Left lobe of liver (tissue), 2 donors: ENCODE measurements around the gene TLR1. TPM values are rescaled to one million over a fixed set of nuclear protein-coding genes. Genes with fewer than 3 reads are reported as not detected.
"Not testable (repeated sequence)": the region's sequence is repeated elsewhere in the genome, so short reads cannot be mapped to it uniquely, and the experiment has no call there.

Experiments used
- ATAC-seq: fragments of 200-7000 bp; cut with Tn5 transposase; one replicate; pipeline ENCODE4 v1.9.1; 2020; ENCODE audit warnings: mild to moderate bottlenecking, moderate library complexity
- DNase-seq: peaks from one replicate; pipeline ENCODE4 v3.0.0-alpha.2; 2020; ENCODE audit warnings: low spot score
- total RNA-seq: library from RNA; stranded (reverse); gene quantifications from one replicate; pipeline ENCODE4 v1.2.1, GENCODE V29; 2021
- donor health status: DM: no; HTN: no; CAD: no; lungs with moderate emphysema.
- donor health status: DM: no; HTN: yes; CAD: no.

TLR1 gene
- total RNA-seq, 1 donor from 2014 or later, result 4.2 TPM

- not testable (repeated sequence) for DNase-seq, ATAC-seq
These were observed 26.7 kb downstream of the TLR1 start for GRCh38 chr4:38777925-38778324.

GRCh38 chr4:38775326-38775725 is 29.3 kb downstream of the TLR1 start:
- DNase-seq, result no peak
- ATAC-seq, result no peak

- DNase-seq, result no peak
- no peak for ATAC-seq
These were observed 30.2 kb downstream of the TLR1 start for GRCh38 chr4:38774181-38774955.

- ATAC-seq, DNase-seq: not testable (repeated sequence)
These were observed 34.3 kb downstream of the TLR1 start for GRCh38 chr4:38770281-38770680.

GRCh38 chr4:38769857-38770256 is 34.7 kb downstream of the TLR1 start:
- DNase-seq, result no peak
- no peak for ATAC-seq

GRCh38 chr4:38769441-38769840 is 35.1 kb downstream of the TLR1 start:
- no peak for ATAC-seq
- DNase-seq, result no peak

- ATAC-seq, result no peak
- no peak for DNase-seq
These were observed 35.6 kb downstream of the TLR1 start for GRCh38 chr4:38768968-38769394.

- DNase-seq, ATAC-seq: not testable (repeated sequence)
These were observed 37.7 kb downstream of the TLR1 start for GRCh38 chr4:38766940-38767339.

GRCh38 chr4:38765382-38765781 is 39.2 kb downstream of the TLR1 start:
- DNase-seq, result no peak
- ATAC-seq, result no peak

- ATAC-seq, result no peak
- DNase-seq, result no peak
These were observed 40.3 kb downstream of the TLR1 start for GRCh38 chr4:38764277-38764676.

- DNase-seq (no peak), ATAC-seq (no peak)
These were observed 42.0 kb downstream of the TLR1 start for GRCh38 chr4:38762560-38762959.

- ATAC-seq (no peak), DNase-seq (no peak)
These were observed 44.8 kb downstream of the TLR1 start for GRCh38 chr4:38759790-38760122.

GRCh38 chr4:38759113-38759789 is 45.3 kb downstream of the TLR1 start:
- DNase-seq, result peak; percentile 64
- ATAC-seq, result peak; percentile 91

GRCh38 chr4:38757945-38758600 is 46.5 kb downstream of the TLR1 start:
- peak; percentile 69 for ATAC-seq
- no peak for DNase-seq

GRCh38 chr4:38752941-38753806 is 51.4 kb downstream of the TLR1 start:
- ATAC-seq (peak; percentile 67), DNase-seq (no peak)

- DNase-seq (no peak), ATAC-seq (no peak)
These were observed 52.1 kb downstream of the TLR1 start for GRCh38 chr4:38752372-38752940.

GRCh38 chr4:38751341-38752010 is 53.1 kb downstream of the TLR1 start:
- DNase-seq (no peak), ATAC-seq (no peak)

GRCh38 chr4:38749336-38749735 is 55.3 kb downstream of the TLR1 start:
- ATAC-seq (no peak), DNase-seq (no peak)

- no peak for DNase-seq
- ATAC-seq, result no peak
These were observed 57.0 kb downstream of the TLR1 start for GRCh38 chr4:38747629-38748028.
